ENCODE measurements around the gene CEP44. TPM values are rescaled to one million over a fixed set of nuclear protein-coding genes. Genes with fewer than 3 reads are reported as not detected.

The CEP44 gene
- total RNA-seq, 2 experiments from 2014 or later, result 29.2 to 32.4 TPM

DNA sequence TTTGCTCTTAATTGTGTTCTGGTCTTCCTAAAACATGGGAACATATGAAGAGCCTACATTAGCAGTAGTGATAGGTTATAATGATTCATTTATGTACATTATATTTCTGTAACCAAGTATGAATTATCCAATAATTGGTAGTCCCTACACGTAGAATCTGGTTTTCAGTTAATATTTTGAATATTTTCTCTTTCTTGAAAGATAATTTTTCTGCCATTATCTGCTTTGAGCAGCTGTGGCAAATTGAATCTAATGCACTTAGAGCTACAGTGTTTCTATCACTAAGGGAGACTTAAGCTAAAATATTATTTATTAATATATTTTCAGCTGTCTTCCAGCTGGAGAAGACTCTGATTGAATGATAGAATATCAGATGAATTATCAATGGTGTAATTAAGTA is 21.0 kb downstream of the CEP44 start:
- CTCF ChIA-PET (ENCODE audit: unreplicated experiment), result no interaction called here
- TF ChIP-seq, protein P1, sequence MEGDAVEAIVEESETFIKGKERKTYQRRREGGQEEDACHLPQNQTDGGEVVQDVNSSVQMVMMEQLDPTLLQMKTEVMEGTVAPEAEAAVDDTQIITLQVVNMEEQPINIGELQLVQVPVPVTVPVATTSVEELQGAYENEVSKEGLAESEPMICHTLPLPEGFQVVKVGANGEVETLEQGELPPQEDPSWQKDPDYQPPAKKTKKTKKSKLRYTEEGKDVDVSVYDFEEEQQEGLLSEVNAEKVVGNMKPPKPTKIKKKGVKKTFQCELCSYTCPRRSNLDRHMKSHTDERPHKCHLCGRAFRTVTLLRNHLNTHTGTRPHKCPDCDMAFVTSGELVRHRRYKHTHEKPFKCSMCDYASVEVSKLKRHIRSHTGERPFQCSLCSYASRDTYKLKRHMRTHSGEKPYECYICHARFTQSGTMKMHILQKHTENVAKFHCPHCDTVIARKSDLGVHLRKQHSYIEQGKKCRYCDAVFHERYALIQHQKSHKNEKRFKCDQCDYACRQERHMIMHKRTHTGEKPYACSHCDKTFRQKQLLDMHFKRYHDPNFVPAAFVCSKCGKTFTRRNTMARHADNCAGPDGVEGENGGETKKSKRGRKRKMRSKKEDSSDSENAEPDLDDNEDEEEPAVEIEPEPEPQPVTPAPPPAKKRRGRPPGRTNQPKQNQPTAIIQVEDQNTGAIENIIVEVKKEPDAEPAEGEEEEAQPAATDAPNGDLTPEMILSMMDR (conservative IDR thresholded peaks at IDR 0.05; ENCODE audit: low read length), result no peak
- no peak for TF ChIP-seq EZH2phosphoT487 (IDR thresholded peaks at IDR 0.05; ENCODE audit: borderline replicate concordance, low read depth, low read length)
- no peaks in the 10 kb centered on the region for H3K4me1 ChIP-seq (ENCODE audit: insufficient read depth, low read length, poor library complexity, severe bottlenecking)
- POLR2A ChIA-PET, result no interaction called here
- H3K9me2 ChIP-seq (ENCODE audit: insufficient read depth, low read length), result no peaks in the 10 kb centered on the region
- H3K9me3 ChIP-seq (ENCODE audit: low read length), result no peaks in the 10 kb centered on the region
- no TSS peak for BruUV-seq (replicated peaks)
- DNase-seq (ENCODE audit: low spot score), result no peak
- H2AFZ ChIP-seq (ENCODE audit: low read length), result no peak overlapping the region
- intact Hi-C loops (cut with micrococcal nuclease; ENCODE audit: unreplicated experiment), result no loop called here
- no peaks in the 10 kb centered on the region for H4K20me1 ChIP-seq (ENCODE audit: insufficient read depth, low read length)
- H3K27ac ChIP-seq (ENCODE audit: low read depth, low read length, poor library complexity, severe bottlenecking), result no peak overlapping the region
- H3K36me3 ChIP-seq (ENCODE audit: insufficient read depth, low read length), result peaks cover 75% of the 10 kb centered on the region
- H3K4me2 ChIP-seq (ENCODE audit: low read length), result no peak overlapping the region
- H3K79me2 ChIP-seq (ENCODE audit: insufficient read depth, low read depth, low read length), result no peaks in the 10 kb centered on the region; the same call in 1 of the 2 replicates
- H3K4me3 ChIP-seq (ENCODE audit: low read depth, low read length, poor library complexity, severe bottlenecking), result no peak overlapping the region

DNA sequence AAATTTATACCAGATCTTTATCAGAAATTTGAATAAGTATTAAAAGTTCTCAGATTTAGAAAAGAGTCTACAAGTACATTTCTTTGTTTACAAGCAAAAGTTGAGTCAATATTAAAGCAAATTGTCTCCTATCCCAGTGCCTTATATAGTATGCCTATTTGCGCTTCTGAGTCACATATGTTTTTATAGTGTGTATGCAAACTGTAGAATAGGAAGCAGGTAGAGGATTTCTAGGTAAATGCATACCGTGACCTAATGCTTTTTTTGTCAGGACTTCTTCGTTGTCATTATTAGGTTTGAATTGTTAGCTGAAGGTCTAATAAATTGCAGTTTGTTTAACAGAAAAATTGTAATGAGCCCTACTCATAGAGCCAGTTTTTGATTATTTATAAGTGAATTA is 22.2 kb downstream of the CEP44 start:
- CTCF ChIA-PET (ENCODE audit: unreplicated experiment), result no interaction called here
- POLR2A ChIA-PET, result no interaction called here
- no peaks in the 10 kb centered on the region for H4K20me1 ChIP-seq (ENCODE audit: insufficient read depth, low read length)
- no peaks in the 10 kb centered on the region for H3K4me1 ChIP-seq (ENCODE audit: insufficient read depth, low read length, poor library complexity, severe bottlenecking)
- BruUV-seq (replicated peaks), result no TSS peak
- no peak overlapping the region for H3K27ac ChIP-seq (ENCODE audit: low read depth, low read length, poor library complexity, severe bottlenecking)
- no peak for TF ChIP-seq EZH2phosphoT487 (IDR thresholded peaks at IDR 0.05; ENCODE audit: borderline replicate concordance, low read depth, low read length)
- TF ChIP-seq, protein P1 (conservative IDR thresholded peaks at IDR 0.05; ENCODE audit: low read length), result no peak
- no peak overlapping the region for H3K4me3 ChIP-seq (ENCODE audit: low read depth, low read length, poor library complexity, severe bottlenecking)
- H3K9me2 ChIP-seq (ENCODE audit: insufficient read depth, low read length), result no peaks in the 10 kb centered on the region
- no peaks in the 10 kb centered on the region for H3K9me3 ChIP-seq (ENCODE audit: low read length)
- H3K36me3 ChIP-seq (ENCODE audit: insufficient read depth, low read length), result peaks cover 67% of the 10 kb centered on the region
- H3K79me2 ChIP-seq (ENCODE audit: insufficient read depth, low read depth, low read length), result no peaks in the 10 kb centered on the region; the same call in 1 of the 2 replicates
- no peak overlapping the region for H3K4me2 ChIP-seq (ENCODE audit: low read length)
- DNase-seq (ENCODE audit: low spot score), result no peak
- intact Hi-C loops (cut with micrococcal nuclease; ENCODE audit: unreplicated experiment), result no loop called here
- no peak overlapping the region for H2AFZ ChIP-seq (ENCODE audit: low read length)

DNA sequence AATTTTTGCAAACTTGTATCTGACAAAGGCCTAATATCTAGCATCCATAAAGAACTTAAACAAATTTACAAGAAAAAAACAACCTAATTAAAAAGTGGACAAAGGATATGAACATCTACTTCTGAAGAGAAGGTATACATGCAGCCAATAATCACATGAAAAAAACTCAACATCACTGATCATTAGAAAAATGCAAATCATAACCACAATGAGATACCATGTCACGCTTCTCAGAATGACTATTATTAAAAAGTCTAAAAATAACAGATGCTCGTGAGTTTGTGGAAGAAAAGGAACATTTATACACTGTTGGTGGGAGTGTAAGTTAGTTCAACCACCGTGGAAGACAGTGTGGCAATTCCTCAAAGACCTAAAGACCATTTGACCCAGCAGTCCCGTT is 24.0 kb downstream of the CEP44 start:
- ChIA-PET POLR2A (no interaction called here), CTCF (ENCODE audit: unreplicated experiment) (no interaction called here)
- H3K4me1 ChIP-seq (ENCODE audit: insufficient read depth, low read length, poor library complexity, severe bottlenecking), result no peaks in the 10 kb centered on the region
- no peaks in the 10 kb centered on the region for H4K20me1 ChIP-seq (ENCODE audit: insufficient read depth, low read length)
- H3K79me2 ChIP-seq (ENCODE audit: insufficient read depth, low read depth, low read length), result no peaks in the 10 kb centered on the region
- no peak overlapping the region for H3K27ac ChIP-seq (ENCODE audit: low read depth, low read length, poor library complexity, severe bottlenecking)
- H3K36me3 ChIP-seq (ENCODE audit: insufficient read depth, low read length), result peaks cover 69% of the 10 kb centered on the region
- H3K9me3 ChIP-seq (ENCODE audit: low read length), result no peaks in the 10 kb centered on the region
- DNase-seq (ENCODE audit: low spot score), result no peak
- no TSS peak for BruUV-seq (replicated peaks)
- no peak overlapping the region for H2AFZ ChIP-seq (ENCODE audit: low read length)
- no peaks in the 10 kb centered on the region for H3K9me2 ChIP-seq (ENCODE audit: insufficient read depth, low read length)
- H3K4me2 ChIP-seq (ENCODE audit: low read length), result no peak overlapping the region
- intact Hi-C loops (cut with micrococcal nuclease; ENCODE audit: unreplicated experiment), result no loop called here
- no peak for TF ChIP-seq EZH2phosphoT487 (IDR thresholded peaks at IDR 0.05; ENCODE audit: borderline replicate concordance, low read depth, low read length)
- TF ChIP-seq, protein P1 (conservative IDR thresholded peaks at IDR 0.05; ENCODE audit: low read length), result no peak
- no peak overlapping the region for H3K4me3 ChIP-seq (ENCODE audit: low read depth, low read length, poor library complexity, severe bottlenecking)
